Measurements from ENCODE around the gene GREB1L.
A peak's percentile ranks its signal among the peaks of the same experiment; 100 is the strongest.

Gene GREB1L

DNA sequence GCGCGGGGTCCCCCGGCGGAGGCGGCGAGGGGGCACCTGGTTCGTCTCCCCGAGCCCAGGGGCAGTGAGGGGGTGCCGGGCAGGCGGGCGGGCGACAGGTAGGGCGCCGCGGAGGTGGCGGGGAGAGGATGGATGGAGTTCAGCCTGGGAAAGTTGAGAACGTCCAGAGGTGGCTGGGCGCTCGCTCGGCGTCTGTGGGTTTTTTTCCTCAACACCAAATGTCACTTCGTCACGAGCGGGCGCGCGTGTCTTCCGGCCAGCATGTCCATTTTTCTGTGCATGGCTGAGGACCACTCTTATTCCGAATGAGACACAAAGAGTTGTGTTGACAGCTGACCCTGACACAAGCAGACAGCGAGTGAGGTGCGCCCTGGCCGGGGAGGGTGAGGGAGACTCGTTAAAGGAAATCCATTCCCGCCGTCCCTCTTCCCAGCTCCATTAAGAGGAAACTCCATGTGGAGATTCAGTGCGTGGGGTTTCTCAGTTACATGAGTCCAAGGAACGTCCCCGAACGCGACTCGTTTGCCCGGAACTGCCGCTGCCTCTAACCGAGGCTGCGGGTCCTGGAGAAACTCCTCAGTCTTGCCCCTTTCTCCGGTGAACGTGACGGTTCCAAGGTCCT is 859 bp downstream of the GREB1L start:
- Mint-ChIP-seq H3K4me1 (no peaks in the 10 kb centered on the region), H3K9me3 (no peaks in the 10 kb centered on the region), H3K27me3 (peaks cover 19% of the 10 kb centered on the region), H3K27ac (no peak overlapping the region), H3K4me3 (peak overlapping the region; percentile 9), H3K36me3 (no peaks in the 10 kb centered on the region)
- no peak for ATAC-seq (ENCODE audit: low read depth)
- no peak for DNase-seq (ENCODE audit: low spot score in 2 of 2)

GRCh38 chr18:21254576-21254975 is 12.5 kb downstream of the GREB1L start:
- Mint-ChIP-seq H3K27me3 (peaks cover 10% of the 10 kb centered on the region), H3K9me3 (no peaks in the 10 kb centered on the region), H3K4me3 (no peak overlapping the region), H3K27ac (no peak overlapping the region), H3K4me1 (no peaks in the 10 kb centered on the region), H3K36me3 (no peaks in the 10 kb centered on the region)
- no peak for DNase-seq (ENCODE audit: low spot score in 2 of 2)
- ATAC-seq (ENCODE audit: low read depth): no peak

DNA sequence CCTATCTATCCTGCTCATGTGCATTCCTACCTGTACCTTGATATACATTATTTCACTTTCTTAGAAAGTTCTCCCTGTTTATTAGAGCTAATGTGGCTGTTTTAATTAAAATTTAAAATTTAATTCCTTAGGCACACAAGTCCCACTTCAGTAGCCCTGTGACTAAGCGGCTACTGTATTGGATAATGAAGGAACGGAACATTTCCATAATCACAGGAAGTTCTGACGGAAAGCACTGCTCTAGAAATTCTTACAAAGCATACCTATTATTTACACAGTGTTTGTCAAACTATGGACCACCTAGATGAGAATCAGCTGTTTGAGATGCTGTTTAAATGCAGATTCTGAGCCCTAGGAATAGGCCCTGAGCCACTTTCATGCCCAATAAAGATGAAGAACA is 13.2 kb downstream of the GREB1L start:
- peaks cover 5% of the 10 kb centered on the region for H3K27me3 Mint-ChIP-seq
- no peak overlapping the region for H3K4me3 Mint-ChIP-seq
- no peaks in the 10 kb centered on the region for H3K36me3 Mint-ChIP-seq
- H3K9me3 Mint-ChIP-seq: no peaks in the 10 kb centered on the region
- ATAC-seq (ENCODE audit: low read depth) (no peak), DNase-seq (ENCODE audit: low spot score in 2 of 2) (no peak)
- H3K4me1 Mint-ChIP-seq: no peaks in the 10 kb centered on the region
- no peak overlapping the region for H3K27ac Mint-ChIP-seq

DNA sequence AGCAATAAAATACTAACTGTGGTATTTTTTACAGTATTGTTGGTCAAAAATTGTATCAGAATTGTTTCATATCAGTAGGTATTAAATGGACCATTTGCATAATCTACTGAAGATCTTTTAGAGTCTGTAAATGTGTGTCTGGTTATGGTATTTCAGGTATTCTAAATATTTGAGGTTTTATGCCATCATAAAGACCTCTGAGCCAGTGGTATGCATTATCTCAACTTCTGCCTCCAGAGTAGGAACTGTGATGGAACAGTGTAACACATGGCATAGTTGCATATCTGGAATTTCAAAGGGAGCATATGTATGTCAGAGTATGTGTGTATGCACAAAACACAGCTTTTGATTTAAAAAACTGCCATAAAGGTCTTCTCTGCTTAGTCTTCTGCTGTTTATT is 15.4 kb downstream of the GREB1L start:
- H3K4me3 Mint-ChIP-seq: no peak overlapping the region
- no peak overlapping the region for H3K27ac Mint-ChIP-seq
- H3K4me1 Mint-ChIP-seq: no peaks in the 10 kb centered on the region
- no peak for DNase-seq (ENCODE audit: low spot score in 2 of 2)
- no peaks in the 10 kb centered on the region for H3K9me3 Mint-ChIP-seq
- H3K27me3 Mint-ChIP-seq: peaks cover 5% of the 10 kb centered on the region
- H3K36me3 Mint-ChIP-seq: no peaks in the 10 kb centered on the region
- ATAC-seq (ENCODE audit: low read depth): no peak

GRCh38 chr18:21260621-21261020 is 18.6 kb downstream of the GREB1L start:
- Mint-ChIP-seq H3K4me3 (no peak overlapping the region), H3K27me3 (peaks cover 3% of the 10 kb centered on the region), H3K4me1 (no peaks in the 10 kb centered on the region), H3K9me3 (no peaks in the 10 kb centered on the region), H3K36me3 (no peaks in the 10 kb centered on the region), H3K27ac (no peak overlapping the region)
- no peak for DNase-seq (ENCODE audit: low spot score in 2 of 2)
- ATAC-seq (ENCODE audit: low read depth): no peak

DNA sequence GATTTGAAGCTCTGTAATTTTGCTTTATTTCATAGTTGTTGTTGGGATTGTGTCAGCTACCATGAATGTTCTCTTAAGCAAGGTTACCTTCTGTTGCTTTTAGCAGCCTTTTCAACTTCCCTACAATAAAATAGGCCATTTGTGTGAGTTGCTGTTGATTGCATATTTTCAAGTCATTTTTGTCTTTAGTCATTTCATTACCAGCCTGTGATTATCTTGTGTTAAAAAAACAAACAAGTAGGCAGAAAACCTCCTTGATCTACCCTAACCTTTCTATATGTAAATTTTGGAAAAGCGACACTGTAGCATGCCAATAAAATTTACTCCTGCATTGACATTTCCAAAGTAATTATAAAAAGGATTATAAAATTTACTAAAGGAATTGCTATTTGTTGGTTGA is 19.3 kb downstream of the GREB1L start:
- H3K36me3 Mint-ChIP-seq: no peaks in the 10 kb centered on the region
- no peak for ATAC-seq (ENCODE audit: low read depth)
- no peak overlapping the region for H3K27ac Mint-ChIP-seq
- no peak for DNase-seq (ENCODE audit: low spot score in 2 of 2)
- peaks cover 2% of the 10 kb centered on the region for H3K27me3 Mint-ChIP-seq
- H3K4me3 Mint-ChIP-seq: no peak overlapping the region
- H3K9me3 Mint-ChIP-seq: no peaks in the 10 kb centered on the region
- H3K4me1 Mint-ChIP-seq: no peaks in the 10 kb centered on the region

DNA sequence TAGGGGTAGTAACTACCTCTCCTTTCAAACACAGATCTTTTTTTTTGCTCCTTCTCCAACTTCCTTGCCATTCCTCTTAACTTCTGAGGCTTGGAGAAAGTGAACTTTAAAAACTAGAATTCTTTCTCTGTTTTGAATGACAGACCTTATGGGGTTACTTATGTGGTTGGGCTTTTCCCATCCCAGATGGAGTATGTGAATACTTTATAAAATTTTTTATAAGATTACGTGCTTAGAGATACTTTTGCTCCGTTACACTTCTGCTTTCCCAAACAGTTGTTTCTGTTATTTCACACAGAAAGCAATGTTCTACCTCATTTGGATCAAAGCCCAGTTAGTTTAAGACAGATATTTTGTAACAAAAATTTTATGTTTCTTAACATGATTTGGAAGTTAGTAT is 20.2 kb downstream of the GREB1L start:
- no peak overlapping the region for H3K27ac Mint-ChIP-seq
- no peaks in the 10 kb centered on the region for H3K4me1 Mint-ChIP-seq
- no peak overlapping the region for H3K4me3 Mint-ChIP-seq
- H3K36me3 Mint-ChIP-seq: no peaks in the 10 kb centered on the region
- DNase-seq (ENCODE audit: low spot score in 2 of 2): no peak
- ATAC-seq (ENCODE audit: low read depth): no peak
- H3K27me3 Mint-ChIP-seq: peaks cover 2% of the 10 kb centered on the region
- no peaks in the 10 kb centered on the region for H3K9me3 Mint-ChIP-seq

- no peaks in the 10 kb centered on the region for H3K36me3 Mint-ChIP-seq
- no peak overlapping the region for H3K27ac Mint-ChIP-seq
- H3K27me3 Mint-ChIP-seq: peaks cover 4% of the 10 kb centered on the region
- H3K9me3 Mint-ChIP-seq: no peaks in the 10 kb centered on the region
- DNase-seq (ENCODE audit: low spot score in 2 of 2): no peak
- ATAC-seq (ENCODE audit: low read depth): no peak
- no peak overlapping the region for H3K4me3 Mint-ChIP-seq
- H3K4me1 Mint-ChIP-seq: no peaks in the 10 kb centered on the region
Measured at GRCh38 chr18:21262979-21263378, 20.9 kb downstream of the GREB1L start.

DNA sequence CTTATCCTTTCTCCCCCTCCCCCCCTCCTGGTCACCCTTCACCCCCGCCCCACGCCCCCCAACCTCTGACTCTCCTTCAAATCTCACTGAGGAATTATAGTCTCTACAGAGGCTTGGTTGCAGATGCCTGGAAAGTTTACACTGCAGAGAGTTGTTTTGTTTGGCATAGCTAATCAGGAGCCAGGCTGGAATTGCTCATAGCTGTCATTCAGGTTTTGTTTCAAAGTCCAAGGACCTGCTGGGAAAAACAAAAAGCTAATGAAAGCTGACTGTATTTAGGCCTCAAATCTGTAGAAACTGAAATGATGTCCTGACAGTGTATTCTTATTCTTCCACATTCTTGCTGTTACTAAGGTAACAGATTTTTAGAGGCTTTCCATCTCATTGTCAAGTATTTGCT is 22.6 kb downstream of the GREB1L start:
- Mint-ChIP-seq H3K27me3 (peaks cover 4% of the 10 kb centered on the region), H3K4me1 (no peaks in the 10 kb centered on the region), H3K36me3 (no peaks in the 10 kb centered on the region), H3K9me3 (no peaks in the 10 kb centered on the region), H3K27ac (no peak overlapping the region), H3K4me3 (no peak overlapping the region)
- no peak for DNase-seq (ENCODE audit: low spot score in 2 of 2)
- no peak for ATAC-seq (ENCODE audit: low read depth)

DNA sequence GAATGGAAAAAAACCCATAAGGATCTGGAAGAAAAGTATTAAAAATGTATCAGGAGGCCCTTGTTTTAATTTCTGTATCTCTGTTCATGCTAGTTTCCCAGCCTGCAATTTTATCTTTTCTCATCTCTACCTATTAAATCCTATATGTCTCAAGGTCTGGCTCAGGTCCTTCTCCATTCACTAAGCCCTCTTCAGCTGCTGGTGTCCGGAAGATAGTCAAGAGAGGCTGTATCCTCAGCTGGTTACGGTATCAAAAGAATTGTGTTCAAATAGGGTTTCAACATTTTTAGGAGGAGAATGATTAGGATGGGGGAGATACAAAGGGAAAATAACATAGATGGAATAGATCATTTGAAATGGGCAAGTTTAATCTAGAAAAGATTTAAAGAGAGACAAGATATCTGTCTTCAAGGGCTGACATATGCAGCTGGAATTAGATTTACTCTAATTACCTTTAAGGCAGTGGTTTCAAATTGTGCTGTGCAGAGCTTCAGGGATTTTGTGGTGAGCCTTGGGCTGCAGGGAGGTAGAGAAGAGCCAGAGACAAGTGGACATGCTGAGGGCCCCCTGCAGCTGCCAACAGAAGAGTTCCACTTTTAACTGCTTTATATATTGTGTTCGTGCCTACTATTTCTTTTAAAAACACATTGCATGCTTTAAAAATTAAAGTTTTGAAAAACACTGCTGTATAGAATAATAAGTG is 24.1 kb downstream of the GREB1L start:
- Mint-ChIP-seq H3K4me1 (no peaks in the 10 kb centered on the region), H3K9me3 (no peaks in the 10 kb centered on the region), H3K4me3 (no peak overlapping the region), H3K27ac (no peak overlapping the region), H3K36me3 (no peaks in the 10 kb centered on the region), H3K27me3 (peaks cover 4% of the 10 kb centered on the region)
- no peak for ATAC-seq (ENCODE audit: low read depth)
- no peak for DNase-seq (ENCODE audit: low spot score in 2 of 2)

DNA sequence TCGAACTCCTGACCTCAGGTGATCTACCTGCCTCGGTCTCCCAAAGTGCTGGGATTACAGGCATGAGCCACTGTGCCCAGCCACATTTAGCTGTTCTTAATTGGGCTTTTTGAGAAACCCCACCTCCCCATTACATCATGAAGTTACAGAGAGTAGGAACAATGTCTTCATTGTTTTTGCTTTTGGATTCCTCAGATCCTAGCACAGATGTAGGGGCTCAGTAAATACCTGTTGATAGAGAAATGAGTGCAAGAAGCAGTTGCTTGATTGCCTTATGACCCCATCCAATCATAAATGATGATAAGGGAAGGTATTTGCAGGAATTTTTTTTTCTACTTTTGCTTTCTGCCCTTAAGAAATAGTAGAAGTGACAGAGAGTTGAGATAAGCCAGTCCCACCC is 25.4 kb downstream of the GREB1L start:
- no peak overlapping the region for H3K27ac Mint-ChIP-seq
- DNase-seq (ENCODE audit: low spot score in 2 of 2): no peak
- H3K9me3 Mint-ChIP-seq: no peaks in the 10 kb centered on the region
- no peak for ATAC-seq (ENCODE audit: low read depth)
- H3K4me3 Mint-ChIP-seq: no peak overlapping the region
- no peaks in the 10 kb centered on the region for H3K4me1 Mint-ChIP-seq
- peaks cover 4% of the 10 kb centered on the region for H3K27me3 Mint-ChIP-seq
- H3K36me3 Mint-ChIP-seq: no peaks in the 10 kb centered on the region

DNA sequence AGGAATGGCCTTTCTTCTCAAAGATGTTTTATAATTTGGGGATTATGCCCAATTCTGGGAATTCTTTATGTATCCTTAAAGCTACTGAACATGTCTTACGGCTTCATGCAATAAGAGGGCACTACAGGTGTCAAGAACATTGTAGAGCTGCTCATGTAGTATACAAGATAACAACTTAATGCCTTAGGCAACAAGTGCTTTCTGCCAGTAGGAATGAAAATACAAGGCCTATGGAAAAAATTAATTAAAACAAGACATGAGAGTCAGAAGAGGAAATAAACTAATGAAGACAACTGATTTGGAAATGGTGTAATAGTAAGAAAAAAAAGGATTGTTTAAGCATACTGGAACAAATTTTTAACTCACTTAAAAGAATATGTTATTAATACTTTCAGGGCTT is 27.3 kb downstream of the GREB1L start:
- DNase-seq (ENCODE audit: low spot score in 2 of 2) (no peak), ATAC-seq (ENCODE audit: low read depth) (no peak)
- no peaks in the 10 kb centered on the region for H3K4me1 Mint-ChIP-seq
- peaks cover 4% of the 10 kb centered on the region for H3K9me3 Mint-ChIP-seq
- no peak overlapping the region for H3K4me3 Mint-ChIP-seq
- H3K36me3 Mint-ChIP-seq: no peaks in the 10 kb centered on the region
- peaks cover 4% of the 10 kb centered on the region for H3K27me3 Mint-ChIP-seq
- H3K27ac Mint-ChIP-seq: no peak overlapping the region

GRCh38 chr18:21270453-21270852 is 28.4 kb downstream of the GREB1L start:
- Mint-ChIP-seq H3K4me1 (no peaks in the 10 kb centered on the region), H3K36me3 (no peaks in the 10 kb centered on the region), H3K27me3 (peaks cover 4% of the 10 kb centered on the region), H3K9me3 (peaks cover 4% of the 10 kb centered on the region), H3K27ac (no peak overlapping the region), H3K4me3 (no peak overlapping the region)
- DNase-seq (ENCODE audit: low spot score in 2 of 2): no peak
- ATAC-seq (ENCODE audit: low read depth): no peak

DNA sequence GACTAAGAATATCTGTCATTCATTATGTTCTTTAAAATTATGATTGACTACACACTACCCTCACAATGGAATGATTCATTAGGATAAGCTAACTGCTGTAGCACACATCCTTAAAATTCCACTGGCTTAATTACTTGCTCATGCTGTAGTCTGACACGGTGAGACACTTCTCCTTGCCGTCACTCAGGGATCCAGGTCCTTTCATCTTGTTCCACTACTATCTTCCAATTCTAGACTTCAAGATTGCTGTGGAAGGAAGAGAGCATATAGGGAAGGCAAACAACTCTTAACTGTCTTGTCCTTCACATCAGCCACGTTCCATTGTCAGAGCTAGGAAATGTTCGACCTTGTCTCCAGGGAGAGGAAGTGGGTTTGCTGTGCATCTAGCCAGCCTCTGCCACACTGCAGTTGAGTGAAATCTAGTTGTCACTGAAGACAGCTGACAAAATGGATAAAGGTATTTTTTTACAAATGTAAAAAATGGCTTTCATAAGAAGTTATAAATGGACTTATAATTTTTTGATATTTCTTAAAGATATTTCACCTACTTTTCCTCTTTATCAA is 30.1 kb downstream of the GREB1L start:
- Mint-ChIP-seq H3K9me3 (peaks cover 4% of the 10 kb centered on the region), H3K4me1 (no peaks in the 10 kb centered on the region), H3K27ac (no peak overlapping the region), H3K4me3 (no peak overlapping the region), H3K27me3 (peaks cover 2% of the 10 kb centered on the region), H3K36me3 (no peaks in the 10 kb centered on the region)
- no peak for DNase-seq (ENCODE audit: low spot score in 2 of 2)
- ATAC-seq (ENCODE audit: low read depth): no peak

DNA sequence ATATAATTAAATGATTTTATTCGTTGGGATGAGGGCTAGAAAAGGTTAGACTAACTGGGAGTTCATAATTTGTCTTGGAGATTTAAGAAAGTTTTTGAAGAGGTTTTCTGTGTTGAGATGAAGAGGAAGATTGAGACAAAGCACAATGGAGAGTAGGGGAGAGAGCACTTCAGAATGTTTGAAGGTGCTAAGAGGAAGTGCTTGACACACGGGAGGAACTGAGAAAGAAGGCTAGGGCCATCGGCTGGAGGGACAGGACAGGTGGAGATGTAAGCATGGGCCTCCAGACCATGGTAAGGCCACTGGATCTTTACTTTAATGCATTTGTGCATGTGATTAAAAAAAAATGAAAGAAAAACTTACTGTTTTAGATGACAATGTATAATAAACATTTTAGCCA is 31.5 kb downstream of the GREB1L start:
- H3K36me3 Mint-ChIP-seq: no peaks in the 10 kb centered on the region

More for the DNA sequence above, 31.5 kb downstream of the GREB1L start:
- Mint-ChIP-seq H3K4me3 (no peak overlapping the region), H3K4me1 (no peaks in the 10 kb centered on the region), H3K9me3 (peaks cover 4% of the 10 kb centered on the region), H3K27ac (no peak overlapping the region), H3K27me3 (no peaks in the 10 kb centered on the region)
- no peak for ATAC-seq (ENCODE audit: low read depth)
- no peak for DNase-seq (ENCODE audit: low spot score in 2 of 2)

Data from memory B cell (primary cell).